GM19455 (cell line): ENCODE results near the gene GATB.
"Not testable (repeated sequence)": the region's sequence is repeated elsewhere in the genome, so short reads cannot be mapped to it uniquely, and the experiment has no call there.

Source experiments
- ATAC-seq: cut with Tn5 transposase; IDR thresholded peaks from one replicate; pipeline ENCODE4 v1.9.1; 2021; ENCODE audit not compliant: unreplicated experiment

GATB gene

DNA sequence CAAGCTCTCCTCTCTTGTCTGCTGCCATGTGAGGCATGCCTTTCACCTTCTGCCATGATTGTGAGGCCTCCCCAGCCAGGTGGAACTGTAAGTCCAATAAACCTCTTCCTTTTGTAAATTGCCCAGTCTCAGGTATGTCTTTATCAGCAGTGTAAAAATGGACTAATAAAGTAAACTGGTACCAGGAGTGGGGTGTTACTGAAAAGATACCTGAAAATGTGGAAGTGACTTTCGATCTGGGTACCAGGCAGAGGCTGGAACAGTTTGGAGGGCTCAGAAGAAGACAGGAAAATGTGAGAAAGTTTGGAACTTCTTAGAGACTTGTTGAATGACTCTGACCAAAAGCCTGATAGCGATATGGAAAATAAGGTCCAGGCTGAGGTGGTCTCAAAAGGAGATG is 24.0 kb downstream of the GATB start:
- not testable (repeated sequence) for ATAC-seq

DNA sequence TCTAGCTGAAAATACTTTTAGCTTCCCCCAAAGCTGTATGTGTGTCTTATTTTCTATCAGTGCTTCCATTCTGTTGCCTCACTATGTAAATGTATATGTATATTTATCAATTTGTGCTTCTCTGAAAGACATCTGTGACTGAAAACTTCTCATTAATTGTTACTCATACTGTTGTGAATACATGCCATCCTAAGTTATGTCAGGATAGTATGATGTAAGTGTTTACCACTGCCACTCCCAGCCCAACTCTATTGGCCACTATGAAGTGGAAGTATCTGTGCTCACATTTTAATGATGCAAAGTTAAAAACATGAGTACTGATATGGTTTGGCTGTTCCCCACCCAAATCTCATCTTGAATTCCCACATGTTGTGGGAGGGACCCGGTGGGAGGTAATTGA is 24.4 kb downstream of the GATB start:
- no peak for ATAC-seq

DNA sequence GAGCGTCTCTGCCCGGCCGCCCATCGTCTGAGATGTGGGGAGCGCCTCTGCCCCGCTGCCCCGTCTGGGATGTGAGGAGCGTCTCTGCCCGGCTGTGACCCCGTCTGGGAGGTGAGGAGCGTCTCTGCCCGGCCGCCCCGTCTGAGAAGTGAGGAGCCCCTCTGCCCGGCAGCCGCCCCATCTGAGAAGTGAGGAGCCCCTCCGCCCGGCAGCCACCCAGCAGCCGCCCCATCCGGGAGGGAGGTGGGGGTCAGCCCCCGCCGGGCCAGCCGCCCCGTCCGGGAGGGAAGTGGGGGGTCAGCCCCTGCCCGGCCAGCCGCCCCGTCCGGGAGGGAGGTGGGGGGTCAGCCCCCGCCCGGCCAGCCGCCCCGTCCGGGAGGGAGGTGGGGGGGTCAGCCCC is 29.1 kb downstream of the GATB start:
- not testable (repeated sequence) for ATAC-seq

DNA sequence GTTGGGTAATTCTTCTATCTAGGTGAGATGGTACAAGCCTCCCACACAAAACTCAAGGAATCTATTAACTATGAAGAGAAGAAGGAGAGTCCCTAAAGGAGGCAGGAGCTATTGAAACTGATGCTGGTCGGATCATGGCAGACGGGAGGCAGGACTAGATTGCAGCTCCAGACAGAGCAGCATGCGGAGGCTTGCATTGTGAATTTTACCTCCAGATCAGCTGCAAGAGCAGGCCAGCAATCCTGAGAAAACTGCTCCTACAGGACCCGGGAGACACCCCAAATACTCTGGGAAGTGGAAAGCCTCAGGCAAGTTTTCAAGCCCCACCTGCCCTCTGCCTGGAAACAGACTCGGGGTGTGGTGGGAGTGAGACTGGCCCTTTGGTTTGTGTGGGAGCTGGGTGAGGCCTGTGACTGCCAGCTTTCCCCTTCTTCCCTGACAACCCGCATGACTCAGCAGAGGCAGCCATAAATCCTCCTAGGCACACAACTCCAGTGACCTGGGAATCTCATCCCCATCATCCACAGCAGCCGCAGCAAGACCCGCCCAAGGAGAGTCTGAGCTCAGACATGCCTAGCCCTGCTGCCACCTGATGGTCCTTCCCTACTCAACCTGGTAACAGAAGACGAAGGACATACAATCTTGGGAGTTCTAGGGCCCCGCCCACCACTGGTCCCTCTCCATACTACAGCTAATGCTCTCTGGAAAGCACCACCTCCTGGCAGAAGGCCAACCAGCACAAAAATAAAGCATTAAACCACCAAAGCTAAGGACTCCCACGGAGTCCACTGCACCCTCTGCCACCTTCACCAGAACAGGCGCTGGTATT is 30.9 kb downstream of the GATB start:
- ATAC-seq, result no peak

DNA sequence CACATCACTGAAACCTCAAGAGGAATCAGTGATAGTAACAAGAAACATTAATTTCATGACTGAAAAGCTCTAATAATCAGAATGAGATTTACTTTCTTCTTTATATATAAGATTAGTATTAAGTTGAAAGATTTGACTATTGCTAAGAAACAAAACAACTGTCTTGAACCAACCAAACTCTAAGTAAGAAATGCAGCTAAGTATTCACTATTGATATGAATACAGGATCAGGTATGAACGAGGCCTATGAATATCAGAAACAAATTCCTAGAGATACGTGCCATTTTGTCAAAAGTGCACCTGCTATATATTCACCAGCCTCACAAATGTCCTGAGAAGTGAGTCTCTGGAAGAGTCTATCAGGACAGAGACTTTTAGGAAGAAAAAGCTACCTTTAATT is 32.1 kb downstream of the GATB start:
- no peak for ATAC-seq

DNA sequence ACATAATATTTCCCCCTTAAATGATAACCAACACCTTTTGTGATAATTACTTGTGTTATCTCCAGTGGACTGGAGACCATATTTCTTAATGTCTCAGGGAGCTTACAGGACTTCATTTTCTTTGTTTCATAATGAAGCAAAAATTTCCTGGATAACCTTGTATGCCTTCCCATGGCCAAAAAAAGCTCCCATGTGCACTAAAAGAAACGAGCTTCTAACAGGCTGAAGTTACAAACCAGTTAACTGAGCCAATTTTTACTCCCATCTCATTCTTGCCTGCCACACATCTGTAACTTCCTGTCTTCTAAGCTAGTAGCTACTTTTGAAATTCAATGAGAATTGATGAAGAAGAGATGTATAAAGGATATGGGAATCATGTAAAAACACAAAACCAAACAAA is 32.8 kb downstream of the GATB start:
- no peak for ATAC-seq

DNA sequence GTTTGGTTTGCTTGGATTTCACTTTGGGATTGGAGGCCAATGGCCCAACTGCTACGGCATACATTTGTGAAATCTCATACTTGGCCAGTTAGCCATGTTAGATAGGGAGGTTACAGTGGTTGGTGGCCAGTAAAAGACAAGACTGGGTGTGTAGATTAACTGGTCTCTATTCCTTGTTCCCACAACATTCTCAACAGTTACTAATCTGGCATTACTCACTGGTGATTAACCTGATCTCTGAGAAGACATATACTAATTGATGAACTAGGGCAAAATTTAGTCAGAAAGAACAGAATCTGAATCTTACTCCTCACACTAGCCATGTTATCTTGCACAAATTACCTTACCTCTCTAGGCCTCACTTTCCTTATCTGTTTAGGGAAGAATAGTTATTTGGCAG is 33.4 kb downstream of the GATB start:
- ATAC-seq, result no peak

DNA sequence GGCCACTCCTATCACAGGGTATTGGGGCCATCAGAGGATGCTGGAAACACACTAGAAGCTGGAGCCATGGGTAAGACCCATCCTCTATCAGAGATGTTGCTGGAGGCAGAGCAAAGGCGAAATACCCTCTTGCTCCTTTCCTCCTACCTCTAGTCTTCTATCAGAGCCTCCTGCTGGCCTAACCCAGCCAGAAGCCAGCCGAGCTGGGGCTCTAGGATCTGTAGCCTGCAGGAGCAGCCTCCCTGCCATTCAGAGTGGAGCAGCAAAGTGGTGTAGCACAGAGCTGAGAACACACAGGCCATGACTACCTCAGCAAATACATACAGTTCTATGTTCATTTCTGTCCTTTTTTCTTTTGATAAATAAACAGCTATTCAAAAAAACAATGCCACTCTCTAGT is 35.7 kb downstream of the GATB start:
- ATAC-seq, result no peak

DNA sequence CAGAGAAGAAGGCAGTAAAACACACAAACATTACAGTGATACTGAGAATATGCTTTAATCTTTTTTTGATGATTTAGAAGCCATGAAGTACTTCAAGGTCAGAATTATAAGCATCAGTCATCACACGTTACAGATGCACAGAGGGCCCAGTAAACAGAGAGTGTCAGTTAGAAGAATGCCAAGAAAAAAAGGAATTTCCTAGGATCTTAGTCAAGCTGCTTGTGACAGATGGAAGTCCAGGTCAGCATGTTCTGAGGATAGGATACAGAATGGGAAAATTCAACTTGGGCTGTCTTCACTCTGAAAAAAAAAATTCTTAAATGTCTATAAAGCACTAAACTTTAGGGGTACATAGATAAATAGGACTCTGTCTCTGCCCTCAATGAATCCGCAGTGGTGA is 38.9 kb downstream of the GATB start:
- no peak for ATAC-seq

DNA sequence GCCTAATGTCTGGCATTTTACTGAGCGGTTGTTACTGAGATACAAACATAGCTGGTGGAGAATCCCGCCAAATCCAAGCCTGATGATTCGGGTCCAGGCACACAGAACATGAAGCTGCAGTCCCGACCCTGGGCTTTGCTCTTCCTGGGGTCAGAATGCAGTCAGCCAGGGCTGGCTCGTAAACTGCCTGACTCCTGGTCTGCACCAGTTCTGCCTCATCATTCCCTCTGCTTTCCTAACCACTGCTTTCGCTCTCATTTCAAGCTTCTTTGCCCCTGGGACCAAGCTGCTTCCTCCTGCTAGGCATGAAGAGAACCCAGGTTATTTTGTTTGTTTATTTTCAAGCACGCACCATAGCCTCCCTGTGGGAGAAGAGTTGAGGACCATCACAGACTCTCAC is 39.3 kb downstream of the GATB start:
- ATAC-seq, result no peak

DNA sequence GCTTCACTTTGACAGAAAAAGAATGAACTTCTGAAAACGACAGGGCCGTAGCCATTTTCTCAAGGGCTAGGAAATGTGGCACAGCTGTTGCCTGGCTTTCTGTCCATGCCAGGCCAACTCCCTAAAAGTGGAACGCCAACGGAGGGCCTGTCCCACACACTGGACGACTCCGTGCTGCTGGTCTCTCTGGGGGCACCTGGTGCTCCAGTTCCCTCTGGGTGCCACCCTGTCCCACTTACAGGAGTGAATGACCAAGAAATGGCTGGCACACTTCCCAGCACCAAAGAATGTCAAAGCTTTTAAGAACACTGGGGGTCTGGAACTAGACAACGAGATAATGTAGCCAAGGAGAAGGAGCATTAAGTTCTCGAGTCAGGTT is 40.9 kb downstream of the GATB start:
- no peak for ATAC-seq

DNA sequence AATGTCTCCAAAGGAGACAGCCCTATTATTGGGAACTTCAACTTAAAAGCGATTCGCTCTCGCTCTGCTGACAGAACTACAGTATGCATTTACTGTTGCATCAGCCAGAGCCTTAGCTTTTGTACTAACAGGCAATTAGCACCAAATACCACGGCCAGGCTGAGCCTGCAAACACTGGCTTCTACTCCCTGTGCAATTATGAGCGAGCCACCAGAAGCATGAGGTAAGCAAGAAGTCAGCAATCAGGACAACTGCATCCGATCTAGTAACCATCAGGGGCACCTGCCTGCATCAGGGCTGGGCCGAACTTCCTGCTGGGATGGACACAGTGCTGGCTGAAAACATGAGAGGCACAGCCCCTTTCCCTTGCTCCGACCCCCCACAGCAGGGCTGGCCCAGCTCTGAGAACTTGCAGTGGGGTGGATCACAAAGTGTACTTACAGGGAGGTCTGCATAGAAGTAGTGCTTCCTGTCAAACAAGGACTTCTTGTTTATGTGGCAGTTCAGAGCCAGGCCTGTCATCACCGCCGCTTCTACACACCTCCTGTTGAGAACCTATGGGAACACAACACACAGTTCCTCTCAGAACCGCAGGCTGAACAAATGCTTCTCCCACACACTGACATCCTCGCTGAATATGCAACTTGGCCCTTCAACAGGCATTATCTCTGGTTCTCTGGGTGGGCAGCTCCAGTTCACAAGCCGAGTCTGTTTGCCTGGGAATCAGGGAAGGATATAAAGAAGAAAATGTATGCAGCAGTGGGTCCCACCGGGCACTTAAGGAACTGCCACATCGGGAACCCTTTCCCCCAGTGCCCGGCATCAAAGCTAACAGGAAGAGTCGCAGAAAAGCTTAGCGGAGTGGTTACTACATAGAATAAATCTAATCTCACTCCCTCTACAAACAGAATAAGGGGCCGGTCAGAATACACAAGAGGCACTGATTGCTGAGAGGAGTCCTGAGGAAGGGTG is 41.5 kb downstream of the GATB start:
- no peak for ATAC-seq

DNA sequence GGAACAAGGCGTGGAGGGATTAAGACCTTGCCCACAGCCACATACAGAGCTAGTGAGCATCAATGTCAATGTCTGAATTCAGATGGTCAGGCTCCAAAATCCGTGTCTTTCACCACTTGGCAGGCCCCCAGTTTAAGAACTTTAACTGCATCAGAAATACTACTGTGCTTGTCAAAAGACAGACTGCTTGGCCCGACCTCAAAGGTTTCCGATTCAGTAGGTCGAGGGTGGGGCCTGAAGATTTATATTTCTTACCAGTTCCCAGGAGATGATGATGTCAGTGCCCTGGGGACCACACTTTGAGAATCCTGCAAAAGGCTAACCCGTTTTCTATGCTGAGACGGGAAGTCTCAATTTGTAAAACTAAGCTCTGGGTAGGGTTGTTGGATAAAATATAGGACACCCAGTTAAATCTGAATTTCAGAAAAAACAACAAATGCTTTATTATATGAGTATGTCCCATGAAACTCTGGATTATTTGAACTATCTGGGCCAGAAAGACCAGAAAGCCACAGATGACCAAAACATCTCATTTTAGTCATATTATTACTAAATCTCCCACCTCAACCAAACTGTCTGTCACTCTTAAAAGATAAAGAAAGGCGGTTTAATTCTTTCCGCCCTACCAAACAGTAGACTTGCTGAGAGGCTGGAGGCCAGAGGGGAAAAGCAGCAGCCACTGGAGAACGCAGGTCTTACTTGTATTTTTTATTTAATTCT is 42.7 kb downstream of the GATB start:
- no peak for ATAC-seq

DNA sequence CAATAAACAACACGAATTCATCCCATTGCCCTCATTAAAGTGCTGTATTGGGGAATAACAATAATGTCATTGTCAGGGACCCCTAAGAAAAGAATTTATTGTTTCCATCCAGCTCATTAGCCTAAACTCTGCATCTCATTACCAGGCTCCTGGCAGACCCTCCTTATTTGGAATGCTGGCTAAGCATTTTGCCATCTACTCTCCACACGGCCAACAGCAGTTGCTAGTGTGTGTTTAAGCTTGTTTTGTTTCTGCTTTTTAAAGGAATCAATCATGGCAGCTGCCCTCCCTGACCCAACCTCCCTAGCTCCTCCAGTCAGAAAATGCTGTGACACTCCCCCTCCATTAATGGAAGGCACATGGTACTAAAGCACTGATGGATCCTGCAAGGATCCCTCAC is 43.5 kb downstream of the GATB start:
- no peak for ATAC-seq

DNA sequence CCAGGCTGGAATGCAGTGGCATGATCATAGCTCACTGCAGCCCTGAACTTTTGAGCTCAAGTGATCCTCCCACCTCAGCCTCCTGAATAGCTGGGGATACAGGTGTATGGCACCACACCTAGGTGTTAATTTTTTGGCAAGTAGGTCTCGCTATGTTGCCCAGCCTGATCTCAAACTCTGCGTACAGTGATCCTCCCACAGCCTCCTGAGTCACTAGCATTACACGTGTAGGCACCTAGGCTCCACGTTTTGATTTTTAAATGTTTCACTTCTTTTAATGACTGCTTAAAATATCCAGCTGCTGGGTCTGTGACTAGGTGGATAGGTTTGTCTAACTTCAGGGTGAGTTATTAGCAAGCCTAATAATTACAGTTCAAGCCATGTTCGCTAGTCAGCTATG is 44.5 kb downstream of the GATB start:
- ATAC-seq, result no peak

DNA sequence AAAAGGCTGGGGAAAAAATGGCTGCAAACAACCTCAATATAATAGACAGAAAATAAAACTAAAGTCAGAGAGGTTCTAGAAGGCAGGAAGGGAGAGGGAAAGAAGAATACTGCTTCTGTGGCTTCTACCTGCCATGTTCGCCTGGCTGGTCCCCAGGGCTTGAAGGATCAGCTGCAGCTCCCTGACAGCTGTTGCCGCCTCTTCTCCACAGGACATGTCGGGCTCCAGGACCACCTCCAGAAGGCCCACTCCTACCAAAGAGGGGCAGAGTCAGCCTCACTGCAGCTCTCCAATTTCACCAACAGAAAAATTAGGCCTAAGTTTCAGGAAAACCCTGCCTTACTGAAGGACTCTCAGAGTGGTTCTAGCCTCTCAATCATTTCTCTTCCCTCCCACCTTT is 44.9 kb downstream of the GATB start:
- ATAC-seq, result no peak

DNA sequence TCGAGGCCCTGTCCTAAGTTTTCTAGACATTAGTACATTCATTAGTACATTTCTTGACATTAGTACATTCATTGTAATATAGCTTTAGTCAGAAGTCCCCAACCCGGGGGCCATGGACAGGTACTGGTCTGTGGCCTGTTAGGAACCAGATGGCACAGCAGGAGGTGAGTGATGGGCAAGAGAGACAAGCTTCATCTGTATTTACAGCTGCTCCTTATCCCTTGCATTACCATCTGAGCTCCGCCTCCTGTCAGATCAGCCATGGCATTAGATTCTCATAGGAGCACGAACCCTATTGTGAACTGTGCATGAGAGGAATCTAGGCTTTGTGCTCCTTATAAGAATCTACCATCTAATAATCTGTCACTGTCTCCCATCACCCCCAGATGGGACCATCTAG is 48.0 kb downstream of the GATB start:
- no peak for ATAC-seq

DNA sequence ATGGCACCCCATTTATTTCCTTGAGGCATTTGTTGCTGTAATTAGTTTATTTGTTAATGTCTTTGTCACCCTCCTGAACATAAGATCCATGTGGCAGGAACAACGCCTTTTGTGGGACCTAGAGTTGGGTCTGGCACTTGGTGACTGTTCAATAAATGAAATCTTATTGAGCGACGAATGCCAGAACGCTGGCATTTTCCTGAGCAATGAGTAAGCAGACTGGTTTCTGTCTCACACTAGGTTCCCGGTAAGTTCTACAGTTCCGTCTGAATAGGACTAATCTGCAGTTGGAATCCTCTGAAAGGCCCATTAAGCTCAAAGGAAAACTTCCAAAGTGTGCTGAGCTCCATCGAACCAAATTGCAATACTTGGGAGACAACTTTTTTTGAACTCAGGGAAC is 49.2 kb downstream of the GATB start:
- no peak for ATAC-seq

DNA sequence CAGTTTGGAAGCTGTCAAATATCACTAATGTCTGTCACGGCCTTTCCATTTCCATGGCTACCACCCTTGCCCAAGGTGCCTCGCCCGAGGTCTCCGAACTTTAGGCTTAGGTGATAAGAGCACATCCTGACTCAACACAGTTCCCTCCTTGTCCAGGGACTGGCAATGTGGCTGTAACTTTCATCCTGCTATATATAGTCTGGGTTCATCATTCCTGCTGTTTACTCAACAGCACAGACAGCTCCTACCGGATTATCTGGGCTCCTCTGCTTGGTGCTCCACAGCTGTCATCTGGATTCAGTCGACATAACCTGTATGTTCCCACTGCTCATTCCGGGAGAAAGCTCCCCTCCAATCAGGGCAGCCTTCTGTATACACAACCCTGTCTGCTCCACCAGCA is 51.2 kb downstream of the GATB start:
- no peak for ATAC-seq

DNA sequence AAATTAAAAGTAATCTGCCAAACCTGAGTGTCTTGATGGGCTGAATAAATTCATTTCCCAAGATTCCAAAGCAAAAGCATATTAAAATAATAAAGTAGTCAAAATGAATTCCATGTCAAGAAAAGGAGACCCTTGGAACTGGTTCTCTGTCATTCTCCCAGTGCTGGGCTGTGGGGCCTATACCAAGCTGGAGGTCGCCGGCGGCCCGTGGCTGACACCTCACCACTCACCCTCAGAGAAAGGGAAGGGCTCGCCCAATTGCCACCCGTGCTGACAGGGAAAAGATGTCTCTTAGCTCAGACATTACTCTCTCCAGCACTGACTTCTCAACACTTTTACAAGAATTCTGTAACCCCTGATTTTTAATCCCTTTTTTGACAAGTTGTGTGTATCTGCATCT is 51.7 kb downstream of the GATB start:
- no peak for ATAC-seq

DNA sequence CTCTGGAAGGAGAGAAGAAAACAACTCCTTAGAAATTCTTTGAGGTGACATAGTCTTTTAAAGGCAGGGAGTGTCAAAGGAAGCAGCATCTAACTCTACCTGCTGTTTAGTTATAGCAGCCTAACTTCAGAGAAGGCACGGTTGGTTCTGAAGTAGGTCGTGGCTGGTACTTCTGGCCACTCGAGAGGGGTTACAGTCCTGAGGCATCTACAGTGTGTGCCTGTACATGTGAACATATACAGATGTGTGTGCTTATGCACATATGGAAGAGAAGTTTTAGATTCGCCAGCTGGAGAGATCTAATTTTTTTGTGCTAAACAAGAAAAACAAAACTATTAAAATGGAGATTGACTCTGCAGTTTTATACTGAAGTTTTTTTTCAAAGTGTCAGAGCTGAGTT is 52.7 kb downstream of the GATB start:
- ATAC-seq, result no peak

DNA sequence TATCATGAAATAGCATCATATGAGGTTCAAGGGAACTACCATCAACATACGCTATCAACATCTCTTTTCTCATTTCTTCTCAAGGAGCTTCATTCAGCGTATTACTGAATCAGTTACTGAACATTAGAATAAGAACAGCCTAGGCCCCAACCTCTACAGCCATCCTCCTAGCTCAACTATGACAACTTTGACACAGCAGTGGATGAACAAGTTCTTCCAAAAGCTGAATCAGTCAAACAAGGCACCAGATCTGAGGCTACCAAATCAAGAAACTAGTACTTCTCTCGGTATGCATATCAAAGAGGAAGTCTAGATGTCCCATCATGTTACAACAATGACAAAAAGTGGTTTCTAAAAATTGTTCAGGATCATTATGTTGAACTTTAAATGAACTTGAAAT is 57.4 kb downstream of the GATB start:
- no peak for ATAC-seq
